Kidney glomerular epithelial cell (primary cell): ENCODE results near the gene CCNK.

Source experiments
- DNase-seq: peaks from one replicate; lab custom pipeline; 2025; lab: John Stamatoyannopoulos, UW

Gene CCNK

DNA sequence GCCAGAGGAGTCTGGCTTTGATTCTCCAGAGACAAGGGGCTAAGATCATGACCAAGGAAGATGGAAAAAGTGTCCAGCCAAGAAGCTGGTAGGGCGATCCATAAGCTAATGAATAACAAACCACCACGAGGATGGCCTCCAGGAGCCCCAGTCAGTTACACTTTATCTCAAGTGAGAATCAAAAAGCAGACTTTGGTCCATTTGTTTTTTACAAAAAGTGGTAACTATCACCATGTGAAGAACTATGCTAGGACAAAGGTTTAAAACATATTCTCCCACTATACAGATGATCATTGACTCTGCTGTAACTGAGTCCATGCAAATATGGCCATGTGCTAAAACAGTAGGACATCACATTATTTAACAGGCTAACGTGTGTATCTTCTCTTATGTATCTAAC is 14.5 kb upstream of the CCNK start:
- no peak for DNase-seq

DNA sequence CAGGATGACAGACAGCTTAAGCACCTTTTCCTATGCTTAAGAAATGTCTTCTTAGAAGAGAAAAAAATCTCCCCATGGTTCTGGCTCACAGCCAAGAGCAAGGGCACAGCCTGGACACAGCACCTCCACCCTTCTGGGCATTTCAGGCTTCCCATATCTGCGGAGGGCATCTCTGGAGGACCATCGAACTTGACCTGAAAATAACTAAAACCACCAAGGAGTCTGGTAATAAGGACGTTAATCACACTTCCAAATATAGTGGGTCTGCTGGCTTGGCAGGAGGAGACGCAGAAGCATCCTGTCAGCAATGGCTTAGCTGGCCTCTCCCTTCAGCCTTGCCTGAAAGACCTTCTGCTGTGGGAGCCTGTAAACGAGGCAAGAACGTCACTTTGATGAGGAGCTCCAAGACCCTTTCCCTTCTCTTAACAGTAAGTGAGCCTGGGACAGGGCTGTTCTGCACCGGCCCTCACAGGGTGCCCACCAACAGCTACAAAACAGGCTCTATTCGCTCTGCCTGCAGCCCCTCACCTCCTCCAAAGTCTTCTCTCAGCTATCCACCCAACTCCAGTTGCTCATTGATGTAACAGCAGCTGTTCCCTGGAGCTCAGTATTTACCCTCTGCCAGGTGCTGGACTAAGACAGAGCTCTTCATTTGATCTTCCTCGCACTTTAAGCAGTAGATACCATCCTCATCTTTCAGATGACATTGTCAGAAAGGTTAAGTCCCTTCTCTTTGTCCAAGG is 13.7 kb upstream of the CCNK start:
- no peak for DNase-seq

DNA sequence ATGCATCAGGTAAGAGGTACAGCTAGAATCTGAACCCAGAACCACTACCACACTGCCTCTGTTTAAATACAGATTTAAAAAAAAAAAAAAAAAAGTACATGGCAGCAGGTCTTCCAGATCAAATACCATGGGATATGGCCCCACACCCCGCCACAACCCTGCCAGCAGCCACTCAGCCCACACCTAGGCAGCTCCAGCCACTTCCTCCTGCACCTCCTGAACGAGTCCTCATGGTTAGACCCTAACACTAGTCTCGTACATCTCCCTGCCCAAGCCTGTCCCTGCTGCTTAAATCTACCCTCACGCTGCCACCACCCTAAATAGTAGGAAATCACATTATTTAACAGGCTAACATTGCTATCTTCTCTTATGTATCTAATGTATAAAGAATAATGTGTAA is 13.1 kb upstream of the CCNK start:
- no peak for DNase-seq

DNA sequence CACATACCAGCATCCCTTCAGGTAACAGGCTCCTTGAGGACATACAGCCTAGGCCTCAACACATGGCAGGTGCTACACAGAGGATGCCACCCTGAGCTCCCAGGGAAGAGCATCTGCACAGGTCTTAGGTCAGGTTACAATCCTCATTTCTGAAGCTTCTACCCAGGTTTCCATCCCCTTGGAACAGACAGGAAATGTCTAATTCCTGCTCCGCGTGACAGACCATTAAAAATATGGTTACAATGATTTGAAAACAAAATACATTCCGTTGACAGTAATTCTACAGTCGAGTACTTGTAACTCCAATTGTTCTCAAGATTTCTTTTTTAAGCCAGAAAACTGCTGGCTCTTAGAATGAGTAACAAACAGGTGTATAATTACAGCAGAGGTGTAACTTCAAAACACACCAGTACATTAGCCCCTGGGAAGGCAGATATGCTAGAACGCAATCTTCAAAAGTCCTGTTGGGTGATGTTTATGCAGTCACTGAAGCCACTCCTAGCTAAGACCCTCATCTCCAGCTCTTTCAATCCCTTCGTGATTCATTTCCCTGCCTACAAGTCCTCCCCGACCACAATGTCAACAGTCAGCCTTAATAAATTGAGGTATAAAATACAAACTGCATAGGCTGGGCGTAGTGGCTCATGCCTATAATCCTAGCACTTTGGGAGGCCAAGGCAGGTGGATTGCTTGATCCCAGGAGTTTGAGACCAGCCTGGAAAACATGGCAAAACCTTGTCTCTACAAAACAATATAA is 12.2 kb upstream of the CCNK start:
- no peak for DNase-seq

DNA sequence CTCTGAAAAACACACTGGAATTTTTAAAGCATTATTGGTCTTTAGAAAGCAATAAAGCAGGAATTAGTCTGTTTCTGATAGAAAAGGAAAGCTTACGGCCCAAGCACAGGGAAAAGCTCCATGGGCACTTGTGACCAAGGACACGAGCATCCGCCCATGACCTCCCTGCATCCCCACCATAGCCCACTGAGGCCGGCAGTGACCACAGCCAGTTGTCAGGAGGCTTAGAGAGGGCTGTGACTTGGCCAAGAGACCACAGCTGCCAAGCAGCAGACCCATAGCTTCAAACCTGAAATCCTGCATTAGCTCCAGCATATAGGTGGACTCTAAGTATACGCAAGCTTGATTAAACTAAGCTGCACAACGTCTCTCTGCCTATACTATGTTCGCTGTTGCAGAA is 9.5 kb upstream of the CCNK start:
- DNase-seq = no peak

DNA sequence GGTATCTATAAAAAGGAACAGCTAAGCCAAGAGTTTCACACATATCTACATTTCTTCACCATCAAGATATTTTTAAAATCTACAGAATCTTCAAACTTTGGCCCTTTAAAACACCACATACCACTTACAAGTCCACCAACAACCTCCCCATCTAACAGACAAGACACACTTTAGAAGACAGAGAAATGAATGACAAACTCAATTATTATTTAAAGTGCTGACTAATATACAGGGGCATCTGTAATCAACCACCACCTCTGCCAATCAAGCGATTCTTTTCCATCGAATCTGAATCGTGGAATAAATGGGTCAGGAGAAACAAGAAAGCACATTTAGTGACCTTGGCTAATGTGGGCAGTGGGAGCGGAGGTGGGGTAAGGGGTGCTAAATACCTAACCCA is 8.3 kb upstream of the CCNK start:
- DNase-seq = peak; percentile 26

DNA sequence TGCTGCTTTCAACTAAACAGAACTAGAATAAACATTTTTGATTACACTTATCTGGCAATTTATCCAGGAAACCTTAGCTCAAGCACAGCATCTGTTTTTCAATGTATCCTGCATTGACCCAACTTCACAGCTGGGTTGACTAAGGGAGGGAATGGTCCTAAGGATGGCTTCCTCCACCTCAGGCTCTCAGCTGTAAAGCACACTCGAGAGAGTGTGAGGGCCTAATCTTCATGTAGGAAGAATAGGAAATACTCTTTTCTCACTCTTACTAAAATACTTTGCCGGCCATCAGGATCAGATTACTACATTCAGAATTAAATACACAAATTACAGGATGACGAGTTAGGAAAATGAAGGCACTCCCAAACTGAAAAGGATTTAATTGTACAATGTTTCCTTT is 7.8 kb upstream of the CCNK start:
- DNase-seq = no peak

DNA sequence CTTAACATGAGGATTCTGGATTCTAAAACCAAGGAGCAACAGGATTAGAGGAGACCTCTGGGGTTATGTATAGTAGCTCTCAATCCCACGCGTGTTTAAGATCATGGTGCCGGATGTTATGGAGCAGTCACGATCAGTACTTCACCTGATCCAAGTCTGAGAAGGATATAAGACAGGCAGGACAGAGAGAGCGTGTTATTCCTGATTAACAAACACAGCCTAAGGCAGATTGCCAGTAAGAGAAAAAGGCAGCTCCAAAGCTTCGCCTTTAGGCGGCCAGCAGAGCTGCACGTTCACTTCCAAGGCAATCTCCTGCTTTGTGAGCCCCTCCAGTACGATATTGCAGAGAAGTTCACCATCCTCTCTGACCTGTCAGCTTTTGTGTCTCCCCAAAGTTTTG is 6.0 kb upstream of the CCNK start:
- no peak for DNase-seq

DNA sequence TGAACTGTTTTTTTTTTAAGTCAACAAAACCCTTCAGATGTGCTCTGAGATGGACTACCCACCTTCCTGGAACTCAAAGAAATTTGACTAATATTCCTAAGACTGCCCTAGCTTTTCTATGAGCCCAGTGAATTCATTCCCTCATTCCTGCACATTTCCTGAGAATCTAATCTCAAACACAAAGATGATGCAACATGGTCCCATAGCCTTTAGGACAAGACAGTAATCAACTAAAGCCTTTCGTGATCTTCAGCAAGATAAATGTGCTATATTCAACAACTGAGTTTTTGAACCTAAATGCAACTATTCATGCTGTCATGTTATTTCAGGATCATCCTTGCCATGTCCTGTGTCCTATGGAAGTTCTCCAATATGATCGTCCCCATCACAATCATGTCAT is 5.5 kb upstream of the CCNK start:
- no peak for DNase-seq

DNA sequence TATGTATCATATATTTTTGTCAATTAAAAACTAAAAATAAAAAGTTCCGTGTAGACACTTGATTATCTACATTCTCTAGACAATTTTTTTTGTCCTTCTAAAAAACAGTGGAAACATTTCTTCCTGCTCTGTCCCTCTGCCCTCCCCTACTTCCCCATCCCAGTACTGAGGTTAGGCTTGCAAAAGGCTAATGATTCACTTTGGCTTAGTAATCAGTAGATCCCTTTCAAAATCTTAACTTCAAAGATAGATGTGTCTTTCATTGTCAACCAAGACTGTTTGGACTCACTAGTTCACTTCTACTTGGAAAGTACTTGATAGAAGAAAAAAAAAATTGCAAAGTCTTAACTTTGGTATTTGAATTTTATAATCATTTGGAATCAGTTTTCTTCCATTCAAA is 4.3 kb upstream of the CCNK start:
- no peak for DNase-seq

DNA sequence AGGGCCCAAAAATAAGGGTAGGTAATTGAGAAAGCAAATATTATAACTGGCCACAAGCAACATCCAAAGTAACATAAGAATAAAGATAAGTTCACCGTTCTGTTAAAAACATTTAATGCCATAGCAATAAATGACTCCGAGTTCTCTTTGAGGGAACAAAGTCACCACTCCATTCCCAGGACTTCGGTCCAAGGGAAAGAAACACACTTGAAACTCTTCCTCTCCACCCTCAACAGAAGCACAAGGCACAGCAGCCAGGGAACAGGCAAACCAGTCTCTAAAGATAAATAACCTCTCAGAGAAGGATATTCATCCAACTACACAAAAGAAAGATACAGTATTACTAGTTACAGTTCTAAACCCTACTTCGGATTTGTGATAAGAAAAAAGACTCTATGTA is 3.1 kb upstream of the CCNK start:
- no peak for DNase-seq

DNA sequence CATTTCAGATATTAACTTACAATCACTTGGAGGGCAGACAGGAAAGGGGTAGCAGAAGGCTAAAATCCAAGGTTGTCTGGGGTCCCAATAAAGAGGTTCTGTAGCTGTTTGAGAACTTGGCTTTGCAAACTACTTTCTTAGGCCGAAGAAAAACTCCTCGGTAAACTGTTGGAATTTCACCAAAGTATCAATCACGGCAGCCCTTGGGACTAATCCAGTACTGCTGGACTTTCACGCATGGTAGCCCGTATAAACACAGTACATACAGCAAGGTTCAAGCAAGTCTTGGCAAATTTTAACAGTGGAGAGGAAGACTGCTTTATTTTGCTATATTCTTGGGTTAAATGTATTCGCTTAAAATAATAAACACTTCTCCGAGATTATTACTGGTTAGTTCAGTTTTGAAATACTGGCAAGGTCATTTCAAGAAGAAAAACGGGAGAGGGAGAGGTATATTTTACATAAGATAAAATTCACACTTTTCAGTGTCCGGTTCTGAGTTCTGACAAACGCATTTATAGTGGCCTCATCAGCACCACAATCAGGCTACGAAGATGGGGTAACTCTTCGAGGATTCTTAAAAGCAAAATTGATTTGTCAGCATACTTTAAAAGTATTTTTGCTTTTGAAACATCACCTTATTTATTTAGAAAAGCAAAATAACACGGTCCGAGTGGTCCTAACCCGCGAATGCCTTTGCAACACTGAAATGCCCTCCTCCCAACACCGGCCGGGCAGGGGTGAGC is 1.9 kb upstream of the CCNK start:
- peak; percentile 72 for DNase-seq

DNA sequence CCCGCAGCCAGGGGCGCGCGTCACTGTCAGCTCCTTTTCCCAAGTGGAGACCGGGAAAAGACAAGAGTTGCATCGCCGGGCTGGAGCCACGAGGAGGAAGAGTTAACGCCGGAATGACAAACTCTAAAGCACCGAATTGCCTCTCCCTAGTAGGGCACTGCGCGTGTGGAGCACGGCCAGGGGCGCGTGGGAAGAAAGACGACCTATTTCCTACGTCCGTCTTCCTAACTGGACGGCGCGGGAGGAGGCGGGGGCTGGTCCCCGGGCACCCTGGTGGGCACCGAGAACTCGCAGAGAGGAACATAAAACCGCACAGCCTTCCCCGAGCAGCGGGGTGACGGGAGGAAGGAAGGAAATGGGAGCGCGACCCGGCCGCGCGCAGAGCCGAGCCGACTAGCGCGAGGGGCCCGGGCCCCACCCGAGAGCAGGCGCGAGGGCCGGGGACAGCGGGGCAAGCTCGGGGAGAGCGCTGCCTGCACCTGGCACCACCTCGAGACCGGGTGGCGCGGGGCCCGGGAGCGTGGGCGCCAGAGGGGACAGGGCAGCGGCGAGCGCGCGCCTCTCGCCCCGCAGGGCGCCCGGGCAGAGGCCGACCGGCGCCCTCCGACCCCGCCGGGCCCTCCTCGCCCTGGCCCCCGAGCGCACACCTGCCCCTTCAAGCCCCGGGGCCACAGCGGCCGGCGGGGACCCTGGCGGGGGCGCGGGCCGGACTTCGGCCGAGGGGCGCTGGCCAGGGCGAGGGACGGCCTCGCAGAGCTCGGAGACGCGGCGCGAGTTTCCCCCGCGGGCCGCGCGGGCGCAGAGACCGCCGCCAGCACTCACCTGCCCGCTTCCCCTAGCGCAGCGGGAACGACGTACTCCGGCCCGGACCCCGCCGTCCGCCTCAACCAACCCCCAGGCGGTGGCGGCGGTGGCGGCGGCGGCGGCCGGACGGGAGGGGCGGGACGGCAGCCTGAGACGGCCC is 1.0 kb upstream of the CCNK start, which contains the start of gene SETD3:
Gene SETD3, minus strand, starts transcription at position 954 of the 964 bp plus-strand sequence. CDS start 15,054 bp downstream, outside the sequence.
- peak; percentile 18 for DNase-seq

DNA sequence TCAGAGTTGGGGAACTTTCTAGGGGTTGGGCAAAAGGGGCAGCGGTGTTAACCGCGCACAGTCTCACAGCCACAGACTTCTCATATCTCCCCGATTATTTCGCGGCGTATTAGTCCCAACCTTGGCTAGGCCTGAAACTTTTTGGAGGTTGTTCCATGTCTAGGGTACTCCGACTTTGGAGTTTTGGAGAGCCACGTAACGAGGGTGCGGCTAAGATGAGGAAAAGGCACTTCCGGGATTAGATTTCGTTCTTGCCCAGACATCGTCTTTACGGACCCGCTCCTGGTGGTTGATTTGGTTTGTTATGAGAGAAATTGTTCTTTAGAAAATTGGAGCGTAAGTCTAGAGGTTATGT is 513 bp downstream of the CCNK start:
- no peak for DNase-seq

DNA sequence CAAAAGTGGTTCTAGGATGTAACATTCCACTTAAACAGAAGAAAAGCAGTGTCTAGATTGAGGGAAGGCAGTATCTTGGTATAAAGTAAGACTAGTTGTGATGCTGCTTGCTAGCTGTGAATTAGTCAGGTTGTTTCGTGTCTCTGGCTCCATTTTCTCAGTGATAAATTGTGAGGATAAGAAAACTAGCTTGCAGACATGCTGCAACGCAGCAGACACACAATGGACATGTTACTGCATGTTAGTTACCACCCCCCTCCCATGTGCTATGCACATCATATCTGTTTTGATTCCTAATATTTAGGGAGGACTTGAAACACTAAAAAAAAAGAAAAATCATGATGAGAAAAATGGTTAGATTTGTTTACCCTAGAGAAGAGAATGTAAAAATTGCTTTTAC is 2.9 kb downstream of the CCNK start:
- no peak for DNase-seq

DNA sequence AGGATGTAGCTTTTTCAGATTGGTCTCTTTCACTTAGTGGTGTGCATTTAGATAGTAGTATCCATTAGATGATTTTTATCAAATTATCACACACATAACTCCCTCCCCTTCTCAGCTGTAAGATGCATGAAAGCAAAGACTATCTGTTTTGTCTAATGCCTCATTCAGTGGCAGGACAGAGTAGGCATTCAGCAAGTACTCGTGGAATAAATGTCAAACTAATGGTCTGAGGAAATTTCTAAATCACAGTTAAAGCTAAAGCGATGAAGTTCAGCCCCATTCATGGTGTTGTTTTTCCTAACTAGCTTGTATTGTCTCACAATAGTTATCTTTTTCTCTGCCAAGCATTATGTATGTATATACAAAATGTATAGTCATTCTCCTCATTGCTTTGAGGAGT is 16.1 kb downstream of the CCNK start:
- DNase-seq = no peak

DNA sequence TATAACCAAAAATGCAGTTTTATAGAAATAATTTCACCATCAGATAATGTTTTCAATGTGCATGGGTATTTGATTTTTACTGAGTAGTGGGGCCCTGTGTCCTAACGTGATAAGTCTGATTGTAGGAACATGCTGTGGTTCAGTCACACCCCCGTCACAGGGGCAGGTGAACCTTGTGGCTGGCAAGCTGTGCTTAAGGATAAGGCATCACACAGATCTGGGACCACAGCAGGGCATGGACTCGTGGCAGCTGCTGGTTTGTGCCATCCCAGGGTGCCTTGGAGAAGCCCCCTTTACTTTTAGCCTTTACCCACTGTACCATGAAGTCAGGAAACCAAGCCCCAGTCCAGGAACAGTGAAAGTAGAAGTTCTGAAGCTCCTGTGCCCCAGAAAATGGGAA is 16.7 kb downstream of the CCNK start:
- DNase-seq = no peak

DNA sequence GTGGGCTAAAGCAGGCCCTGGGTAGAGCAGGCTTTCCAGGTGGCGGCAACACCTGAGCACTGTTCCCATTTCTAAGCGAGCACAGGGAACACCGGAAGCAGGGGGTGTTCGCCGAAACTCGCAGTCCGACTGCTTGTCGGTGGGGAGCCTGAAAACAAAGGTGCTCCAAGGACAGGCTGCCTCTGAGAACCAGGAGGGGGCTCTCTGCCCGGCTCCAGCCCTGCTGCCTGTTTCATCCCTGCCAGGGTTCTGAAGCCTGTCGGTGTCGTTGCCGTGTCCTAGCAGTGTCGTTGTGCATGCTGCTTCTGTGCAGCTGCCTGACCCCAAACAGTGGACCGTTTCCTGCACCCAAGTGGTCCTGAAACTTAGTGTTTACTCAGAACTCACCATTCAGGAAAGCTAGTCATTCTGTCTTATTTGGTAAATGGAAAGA is 21.8 kb downstream of the CCNK start:
- DNase-seq = no peak

DNA sequence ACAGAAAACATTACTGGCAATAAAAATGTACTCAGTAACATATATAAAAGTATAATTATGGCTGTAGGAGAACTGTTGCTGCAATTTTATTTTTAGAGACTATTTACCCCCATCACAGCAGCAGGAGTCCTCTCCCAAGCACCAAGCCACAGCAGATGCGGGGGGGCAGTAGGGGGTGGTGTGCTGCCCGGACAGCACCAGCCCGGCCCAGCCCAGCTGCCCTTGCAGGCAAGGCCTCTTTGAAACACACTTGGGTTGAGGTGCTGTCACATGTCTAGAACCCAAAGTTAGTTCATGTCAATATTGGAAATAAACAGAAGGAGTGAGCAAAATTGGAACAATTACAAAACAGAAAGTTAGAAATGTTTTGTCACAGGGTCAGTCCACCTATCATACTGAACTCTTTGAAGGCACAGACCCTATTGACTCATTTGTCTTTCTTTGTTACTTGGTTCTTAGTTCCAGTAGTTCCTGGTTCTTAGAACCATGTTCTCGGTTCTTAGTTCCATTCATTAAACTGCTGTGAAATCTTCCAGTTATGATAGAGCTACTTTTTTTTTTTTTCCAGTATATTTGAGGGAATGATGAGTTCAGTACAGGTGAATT is 22.7 kb downstream of the CCNK start:
- DNase-seq = no peak

DNA sequence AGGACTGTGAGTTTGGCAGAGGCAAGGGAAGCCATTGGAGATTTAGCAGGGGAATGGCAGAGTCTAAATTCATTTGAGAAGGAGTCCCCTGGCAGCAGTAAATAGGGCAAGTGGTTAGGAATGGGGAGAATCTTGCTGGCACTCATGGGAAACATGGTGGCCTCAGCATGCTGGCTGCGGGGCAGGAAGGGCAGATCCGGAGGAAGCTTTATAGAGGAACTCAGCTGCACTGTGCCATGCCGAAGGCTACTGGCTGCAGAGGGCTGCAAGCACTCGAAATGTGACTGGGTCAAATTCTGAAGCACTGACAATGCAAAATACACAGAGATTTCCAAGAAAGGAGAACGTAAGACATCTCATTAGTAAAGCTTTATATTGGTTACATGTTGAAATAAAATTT is 23.9 kb downstream of the CCNK start:
- no peak for DNase-seq

DNA sequence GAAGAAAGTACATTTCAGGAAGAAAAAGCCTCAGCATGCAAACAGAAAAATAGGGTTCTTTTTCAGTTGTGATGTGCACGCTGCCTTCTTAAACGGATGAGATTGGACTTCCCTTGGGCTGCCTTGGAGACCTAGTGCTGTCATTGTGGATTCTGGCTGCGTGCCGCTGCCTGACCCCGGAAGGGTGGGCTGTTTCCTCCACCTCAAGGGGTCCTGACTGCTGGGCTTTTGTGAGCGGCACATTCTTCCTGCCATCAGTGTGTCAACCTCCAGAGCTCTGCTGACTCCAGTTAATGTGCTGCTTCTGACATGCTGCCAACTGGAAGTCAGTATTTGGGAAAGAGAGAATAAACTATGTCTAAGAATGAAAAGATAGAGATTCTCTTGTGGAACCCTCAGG is 25.1 kb downstream of the CCNK start:
- no peak for DNase-seq
